OCI-LY3 (cell line): Measurements from ENCODE around the gene ETNK2.

Experiments
- H2AFZ ChIP-seq: fragments of 200-600, 300-600 bp; shearing (Covaris generic); 2 replicates; pipeline ENCODE4 v1.6.0; 2014; ENCODE audit warnings: antibody characterized with exemption, low read depth, low read length
- H3K27ac ChIP-seq: fragments of 200-600, 300-600 bp; sonication (generic); 2 replicates; pipeline ENCODE4 v1.5.1; 2014; ENCODE audit warnings: mild to moderate bottlenecking, low read length, moderate library complexity, mixed read lengths
- H3K27me3 ChIP-seq: fragments of 200-600, 300-600 bp; sonication (generic); 2 replicates; pipeline ENCODE4 v1.6.1; 2014; ENCODE audit warnings: low read depth, low read length, mixed read lengths
- H3K36me3 ChIP-seq: fragments of 200-600, 300-600 bp; sonication (generic); replicated peaks from 2 replicates; pipeline ENCODE3; 2014; ENCODE audit warnings: low read depth, low read length, mixed read lengths
- H3K4me1 ChIP-seq: fragments of 300-600, 200-600 bp; sonication (generic); 2 replicates; pipeline ENCODE4 v1.6.1; 2014; ENCODE audit warnings: low read length, mixed read lengths
- H3K4me2 ChIP-seq: fragments of 200-600, 300-600 bp; sonication (generic); 2 replicates; pipeline ENCODE4 v1.6.1; 2014; ENCODE audit warnings: low read length, mixed read lengths
- H3K4me3 ChIP-seq: fragments of 300-600, 200-600 bp; sonication (generic); 2 replicates; pipeline ENCODE4 v1.5.1; 2014; ENCODE audit warnings: antibody characterized with exemption, mild to moderate bottlenecking, low read length, moderate library complexity
- H3K79me2 ChIP-seq: fragments of 300-600, 200-600 bp; shearing (Covaris generic); 2 replicates; pipeline ENCODE4 v1.6.1; 2014; ENCODE audit warnings: mild to moderate bottlenecking, low read length, mixed read lengths
- H3K9ac ChIP-seq: fragments of 300-600, 200-600 bp; shearing (Covaris generic); 2 replicates; pipeline ENCODE4 v1.6.0; 2014; ENCODE audit warnings: mild to moderate bottlenecking, low read length, moderate library complexity
- H3K9me3 ChIP-seq: fragments of 200-600, 300-600 bp; shearing (Covaris generic); 2 replicates; pipeline ENCODE4 v1.6.1; 2014; ENCODE audit warnings: low read length, mixed read lengths; ENCODE audit not compliant: insufficient read depth
- H4K20me1 ChIP-seq: fragments of 200-600, 300-600 bp; sonication (generic); 2 replicates; pipeline ENCODE4 v1.6.1; 2016; ENCODE audit warnings: low read length, mixed read lengths; ENCODE audit not compliant: insufficient read depth
- CTCF ChIP-seq: fragments of 200-600, 300-600 bp; sonication (generic); IDR thresholded peaks from 2 replicates; pipeline ENCODE4 v1.5.1; 2014; ENCODE audit warnings: antibody characterized with exemption, low read length, low read depth
- EZH2phosphoT487 ChIP-seq: fragments of 200-600 bp; shearing (Covaris generic); IDR thresholded peaks from 2 replicates; pipeline ENCODE4 v1.6.1; 2018; ENCODE audit warnings: antibody characterized with exemption, mixed run types, low read depth

Gene ETNK2

GRCh38 chr1:204174958-204175357, 23.1 kb upstream of the ETNK2 start:
- H3K79me2 ChIP-seq: no peaks in the 10 kb centered on the region
- no peak overlapping the region for H3K27ac ChIP-seq
- no peaks in the 10 kb centered on the region for H3K36me3 ChIP-seq
- no peaks in the 10 kb centered on the region for H3K4me1 ChIP-seq
- H4K20me1 ChIP-seq: no peaks in the 10 kb centered on the region
- H3K27me3 ChIP-seq: peaks cover 47% of the 10 kb centered on the region
- no peak overlapping the region for H2AFZ ChIP-seq
- TF ChIP-seq CTCF: no peak
- TF ChIP-seq EZH2phosphoT487: no peak
- peaks cover 15% of the 10 kb centered on the region for H3K9me3 ChIP-seq
- H3K9ac ChIP-seq: no peak overlapping the region
- no peak overlapping the region for H3K4me3 ChIP-seq
- no peak overlapping the region for H3K4me2 ChIP-seq

GRCh38 chr1:204172404-204173029, 20.7 kb upstream of the ETNK2 start:
- no peak overlapping the region for H2AFZ ChIP-seq
- H3K4me1 ChIP-seq: no peaks in the 10 kb centered on the region
- peaks cover 41% of the 10 kb centered on the region for H3K27me3 ChIP-seq
- TF ChIP-seq CTCF (no peak), EZH2phosphoT487 (no peak)
- no peaks in the 10 kb centered on the region for H3K36me3 ChIP-seq
- peaks cover 28% of the 10 kb centered on the region for H3K9me3 ChIP-seq
- no peak overlapping the region for H3K4me2 ChIP-seq
- no peak overlapping the region for H3K4me3 ChIP-seq
- H3K9ac ChIP-seq: no peak overlapping the region
- no peaks in the 10 kb centered on the region for H3K79me2 ChIP-seq
- H4K20me1 ChIP-seq: no peaks in the 10 kb centered on the region
- H3K27ac ChIP-seq: no peak overlapping the region

- Histone ChIP-seq H3K9me3 (peaks cover 28% of the 10 kb centered on the region), H3K36me3 (no peaks in the 10 kb centered on the region), H2AFZ (no peak overlapping the region), H4K20me1 (no peaks in the 10 kb centered on the region), H3K79me2 (no peaks in the 10 kb centered on the region), H3K4me3 (no peak overlapping the region), H3K9ac (no peak overlapping the region), H3K27me3 (peaks cover 33% of the 10 kb centered on the region), H3K4me2 (no peak overlapping the region), H3K27ac (no peak overlapping the region), H3K4me1 (no peaks in the 10 kb centered on the region)
- TF ChIP-seq CTCF (no peak), EZH2phosphoT487 (no peak)
Measured at GRCh38 chr1:204171751-204172178, 19.9 kb upstream of the ETNK2 start.

GRCh38 chr1:204170494-204171155, 18.8 kb upstream of the ETNK2 start:
- peaks cover 22% of the 10 kb centered on the region for H3K27me3 ChIP-seq
- H3K4me3 ChIP-seq: no peak overlapping the region
- no peaks in the 10 kb centered on the region for H3K4me1 ChIP-seq
- no peak overlapping the region for H2AFZ ChIP-seq
- peaks cover 28% of the 10 kb centered on the region for H3K9me3 ChIP-seq
- no peaks in the 10 kb centered on the region for H3K79me2 ChIP-seq
- H3K36me3 ChIP-seq: no peaks in the 10 kb centered on the region
- H3K9ac ChIP-seq: no peak overlapping the region
- H4K20me1 ChIP-seq: no peaks in the 10 kb centered on the region
- H3K27ac ChIP-seq: no peak overlapping the region
- H3K4me2 ChIP-seq: no peak overlapping the region
- TF ChIP-seq CTCF (no peak), EZH2phosphoT487 (no peak)
